B cell (primary cell): ENCODE results near the gene SAG. TPM values are rescaled to one million over a fixed set of nuclear protein-coding genes. Genes with fewer than 3 reads are reported as not detected.

Source experiments
- ATAC-seq: fragments of 200-7000 bp; cut with Tn5 transposase; one replicate; pipeline ENCODE4 v1.10.0; 2021; ENCODE audit warnings: low read depth, mild to moderate bottlenecking, moderate number of reproducible peaks, moderate library complexity
- CTCF ChIA-PET: fragments of 350-600 bp; sonication (Branson Sonifier 250); formaldehyde crosslinking; loops from one replicate; lab custom pipeline; 2021; ENCODE audit warnings: antibody characterized with exemption, inconsistent platforms; lab: Charles Lee
- POLR2A ChIA-PET: fragments of 350-600 bp; sonication (Branson Sonifier 250); formaldehyde crosslinking; loops from one replicate; lab custom pipeline; 2021; ENCODE audit warnings: antibody characterized with exemption; lab: Charles Lee
- DNase-seq: peaks from one replicate; pipeline ENCODE4 v3.0.0; 2013
- H2AFZ ChIP-seq: 2 replicates; pipeline ENCODE4 v1.6.1; 2012; ENCODE audit warnings: mild to moderate bottlenecking, low read depth, low read length; ENCODE audit not compliant: insufficient read depth, poor library complexity, severe bottlenecking
- H3K27ac ChIP-seq, 2 donors: 1 replicate in 1 of 2; 2 replicates in 1 of 2; pipeline ENCODE4 v1.5.1; 2012 to 2013; ENCODE audit warnings: low read length in 2 of 2, mild to moderate bottlenecking in 2 of 2, moderate library complexity in 1 of 2
- H3K27me3 ChIP-seq, 4 experiments: fragments of 200-600 bp in 1 of 4; sonication (generic) in 1 of 4; replicated peaks in 1 of 4; 1 replicate in 2 of 4; 2 replicates in 2 of 4; pipeline versions ENCODE4 v1.6.1 to v1.7.0; 2013 to 2016; ENCODE audit warnings: low read length in 3 of 4, mild to moderate bottlenecking in 2 of 4, mixed read lengths in 1 of 4, moderate library complexity in 1 of 4; ENCODE audit not compliant: insufficient read depth in 4 of 4, control insufficient read depth in 3 of 4; ENCODE audit errors: control extremely low read depth in 1 of 4
- H3K36me3 ChIP-seq, 2 experiments: replicated peaks in 1 of 2; 1 replicate in 1 of 2; 2 replicates in 1 of 2; pipeline versions ENCODE4 v1.6.1 to v1.7.1; 2013; ENCODE audit warnings: low read length in 1 of 2; ENCODE audit not compliant: insufficient read depth in 2 of 2, control insufficient read depth in 1 of 2; ENCODE audit errors: control extremely low read depth in 1 of 2, extremely low read depth in 1 of 2
- H3K4me1 ChIP-seq, 2 donors: fragments of 200-600 bp in 1 of 2; sonication (generic) in 1 of 2; 1 replicate in 1 of 2; 2 replicates in 1 of 2; pipeline versions ENCODE4 v1.5.1 to v1.6.1; 2013 to 2017; ENCODE audit warnings: low read length in 2 of 2; ENCODE audit not compliant: control insufficient read depth in 2 of 2, insufficient read depth in 2 of 2
- H3K4me2 ChIP-seq: replicated peaks from 2 replicates; pipeline ENCODE3; 2012; ENCODE audit warnings: mild to moderate bottlenecking, low read depth, low read length; ENCODE audit not compliant: poor library complexity, severe bottlenecking
- H3K4me3 ChIP-seq, 5 experiments: fragments of 200-600 bp in 1 of 5; sonication (generic) in 1 of 5; 1 replicate in 3 of 5; 2 replicates in 2 of 5; pipeline versions ENCODE4 v1.5.1 to v1.7.0; 2011 to 2016; ENCODE audit warnings: low read length in 4 of 5, mild to moderate bottlenecking in 4 of 5, low read depth in 2 of 5, control low read depth in 1 of 5, moderate library complexity in 1 of 5; ENCODE audit not compliant: insufficient read depth in 1 of 5; ENCODE audit errors: control extremely low read depth in 1 of 5, extremely low read depth in 1 of 5
- H3K79me2 ChIP-seq: fragments of 200-600 bp; sonication (generic); one replicate; pipeline ENCODE4 v1.6.0; 2016; ENCODE audit warnings: low read length; ENCODE audit not compliant: control insufficient read depth, insufficient read depth
- H3K9ac ChIP-seq: fragments of 200-600 bp; sonication (generic); 2 replicates; pipeline ENCODE4 v1.6.1; 2017; ENCODE audit warnings: mild to moderate bottlenecking, low read length, moderate library complexity
- H3K9me3 ChIP-seq, 3 donors: one replicate each; pipeline versions ENCODE4 v1.6.1 to v1.7.1; 2013; ENCODE audit warnings: low read length in 2 of 3; ENCODE audit not compliant: control insufficient read depth in 2 of 3, insufficient read depth in 1 of 3; ENCODE audit errors: control extremely low read depth in 1 of 3
- H4K20me1 ChIP-seq: 2 replicates; pipeline ENCODE4 v1.6.0; 2012; ENCODE audit warnings: mild to moderate bottlenecking, low read length; ENCODE audit not compliant: insufficient read depth, control insufficient read depth, poor library complexity, severe bottlenecking
- H3K27ac Mint-ChIP-seq: one replicate; pipeline ENCODE4 v1.8.0; 2021; ENCODE audit warnings: mixed read lengths
- H3K27me3 Mint-ChIP-seq: one replicate; pipeline ENCODE4 v1.8.0; 2021; ENCODE audit warnings: mixed read lengths
- H3K4me1 Mint-ChIP-seq: one replicate; pipeline ENCODE4 v1.8.0; 2021; ENCODE audit warnings: mixed read lengths
- H3K4me3 Mint-ChIP-seq: one replicate; pipeline ENCODE4 v1.8.0; 2021; ENCODE audit warnings: mixed read lengths
- H3K9me3 Mint-ChIP-seq: one replicate; pipeline ENCODE4 v1.8.0; 2022; ENCODE audit warnings: mixed read lengths; ENCODE audit not compliant: insufficient read depth
- CTCF ChIP-seq: fragments of 200-600 bp; IDR thresholded peaks from one replicate; pipeline ENCODE4 v1.8.0; 2022; ENCODE audit warnings: antibody characterized with exemption, mild to moderate bottlenecking
- EZH2 ChIP-seq: IDR thresholded peaks from 2 replicates; pipeline ENCODE4 v1.6.1; 2012; ENCODE audit warnings: borderline replicate concordance, low read depth, mild to moderate bottlenecking, moderate library complexity, low read length; ENCODE audit not compliant: insufficient read depth, poor library complexity, severe bottlenecking
- WGBS: methylation state at CpG from one replicate; pipeline ENCODE4 v1.1.5; 2013; ENCODE audit warnings: missing lambda C conversion rate; ENCODE audit not compliant: insufficient coverage; 5-methylcytosine and 5-hydroxymethylcytosine counted together
- intact Hi-C: fragments of 100-400 bp; cut with micrococcal nuclease; formaldehyde crosslinking; loops from one replicate; pipeline ENCODE4 v1.10.0; 2022
- polyA plus RNA-seq: library from polyadenylated mRNA; depleted of rRNA; stranded (reverse); fragments of >200 nt; gene quantifications from 2 replicates; pipeline ENCODE4 v1.2.3, GENCODE V29; 2012
- total RNA-seq, 2 donors: library from RNA; stranded (reverse); fragments of 120-200 nt in 1 of 2; gene quantifications; 1 replicate in 1 of 2; 2 replicates in 1 of 2; pipeline versions ENCODE4 v1.2.3 to v1.2.4, GENCODE V29; 2013 to 2022

The SAG gene
- total and polyA plus RNA-seq, 2 donors (not counting 1 experiment from before 2014, with no cell fraction given), result 0.03 to 0.17 TPM

DNA sequence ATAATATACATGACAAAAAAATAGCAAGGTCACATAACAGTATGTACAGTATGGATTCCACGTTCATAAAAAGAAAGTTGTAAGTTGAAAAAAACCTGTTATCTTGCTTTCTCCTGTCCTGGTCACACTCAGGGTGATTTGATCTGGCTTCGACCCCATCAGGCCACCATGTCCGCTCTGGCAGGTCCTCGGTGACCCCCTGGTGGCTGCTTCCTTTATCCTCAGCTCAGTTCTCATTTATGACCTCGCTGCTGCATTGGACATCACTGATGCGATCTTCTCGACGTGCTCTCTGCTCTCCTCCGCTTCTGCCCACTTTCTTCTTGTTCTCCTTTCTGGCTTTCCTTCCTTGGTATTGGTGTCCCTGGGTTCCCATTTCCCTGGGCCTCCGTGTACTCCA, 76.4 kb downstream of the SAG start:
- Histone ChIP-seq H3K79me2 (peaks cover 98% of the 10 kb centered on the region), H3K4me3 (no peak overlapping the region), H3K4me1 (peaks cover 89 to 93% of the 10 kb centered on the region in 2 donors), H4K20me1 (peaks cover 62% of the 10 kb centered on the region), H3K27ac (peak overlapping the region in 1 of 2 donors; percentile 85), H3K4me2 (peak overlapping the region; percentile 59), H3K27me3 (no peaks in the 10 kb centered on the region), H3K9ac (no peak overlapping the region), H3K9me3 (no peaks in the 10 kb centered on the region), H2AFZ (no peak overlapping the region), H3K36me3 (peaks cover 0 to 14% of the 10 kb centered on the region in 2 experiments)
- intact Hi-C loops, result loop anchor here (2.0 to 10.0 kb wide), 3 partner anchors 25 to 529 kb away; no protein-coding TSS in a partner anchor
- Mint-ChIP-seq H3K9me3 (no peaks in the 10 kb centered on the region), H3K27me3 (no peaks in the 10 kb centered on the region), H3K4me1 (peaks cover 92% of the 10 kb centered on the region), H3K27ac (peak overlapping the region; percentile 76), H3K4me3 (peak overlapping the region; percentile 78)
- 74% methylated on average over 9 of the region's 10 CpGs for WGBS
- ChIA-PET POLR2A (interaction anchor here (1.0 to 2.0 kb wide), 2 partner anchors 25 to 27 kb away, joined by 3 to 7 read pairs; no protein-coding TSS in a partner anchor), CTCF (interaction anchor here (0.6 to 3.3 kb wide), 18 partner anchors 11 to 531 kb away, joined by 3 to 15 read pairs (median 4); partner anchors contain the start of genes ATG16L1, DGKD and SAG)
- DNase-seq (peak; percentile 49), ATAC-seq (no peak)
- peak; percentile 28 for TF ChIP-seq CTCF
- no peak for TF ChIP-seq EZH2
